Erythroblast (primary cell): ENCODE data around the gene EPN1.

Source experiments
- GATA1 ChIP-seq: IDR thresholded peaks from 2 replicates; pipeline ENCODE4 v1.6.1; 2011; ENCODE audit warnings: low read depth, mild to moderate bottlenecking, control low read depth, low read length, moderate library complexity
- POLR2A ChIP-seq: IDR thresholded peaks from 2 replicates; pipeline ENCODE4 v1.6.1; 2011; ENCODE audit warnings: mild to moderate bottlenecking, low read length

GRCh38 chr19:55626350-55626749, 48.7 kb upstream of the EPN1 start:
- no peak for TF ChIP-seq POLR2A
- TF ChIP-seq GATA1: no peak
